ENCODE measurements around the gene OR6Q1.

- TF ChIP-seq CTCF (conservative IDR thresholded peaks at IDR 0.05; ENCODE audit: low read depth in 2 of 2) (peak; percentile 34; a peak in 3 of 4 replicates), CREB1 (CRISPR knock-in tag; IDR thresholded peaks at IDR 0.05; ENCODE audit: low read depth) (no peak), EZH2 (IDR thresholded peaks at IDR 0.05; ENCODE audit: low read depth, unreplicated experiment) (no peak), REST (IDR thresholded peaks at IDR 0.05; ENCODE audit: unreplicated experiment) (no peak), POLR2AphosphoS5 (IDR thresholded peaks at IDR 0.05; ENCODE audit: low read depth) (no peak), EZH2phosphoT487 (IDR thresholded peaks at IDR 0.05; ENCODE audit: unreplicated experiment) (no peak), ETS1 (IDR thresholded peaks at IDR 0.05) (no peak), JUNB (IDR thresholded peaks at IDR 0.05; ENCODE audit: unreplicated experiment) (no peak), NANOG (IDR thresholded peaks at IDR 0.05; ENCODE audit: borderline replicate concordance) (no peak), ZNF331 (CRISPR knock-in tag; IDR thresholded peaks at IDR 0.05; ENCODE audit: low read depth) (no peak)
Observed at GRCh38 chr11:58068655-58069054, 37.9 kb downstream of the OR6Q1 start.

All from GM23338 (cell line).